ENCODE measurements around the gene COPS7A.
"Not testable (repeated sequence)": the region's sequence is repeated elsewhere in the genome, so short reads cannot be mapped to it uniquely, and the experiment has no call there.

COPS7A gene

GRCh38 chr12:6701078-6701768, 22.6 kb upstream of the COPS7A start:
- no peak for DNase-seq (ENCODE audit: low read depth in 2 of 2)

GRCh38 chr12:6703631-6704030, 20.2 kb upstream of the COPS7A start:
- DNase-seq (ENCODE audit: low read depth in 2 of 2): no peak

GRCh38 chr12:6708351-6708750, 15.5 kb upstream of the COPS7A start:
- DNase-seq (ENCODE audit: low read depth in 2 of 2): not testable (repeated sequence)

GRCh38 chr12:6708960-6709394, 14.9 kb upstream of the COPS7A start:
- DNase-seq (ENCODE audit: low read depth in 2 of 2): no peak

GRCh38 chr12:6716031-6716873, 7.6 kb upstream of the COPS7A start:
- not testable (repeated sequence) for DNase-seq (ENCODE audit: low read depth in 2 of 2)

GRCh38 chr12:6716874-6717437, 6.9 kb upstream of the COPS7A start:
- DNase-seq (ENCODE audit: low read depth in 2 of 2): no peak

GRCh38 chr12:6722863-6723262, 983 bp upstream of the COPS7A start:
- no peak for DNase-seq (ENCODE audit: low read depth in 2 of 2)

GRCh38 chr12:6724409-6724797, 557 bp downstream of the COPS7A start:
- no peak for DNase-seq (ENCODE audit: low read depth in 2 of 2)

- DNase-seq (ENCODE audit: low read depth in 2 of 2): no peak
Measured at GRCh38 chr12:6725350-6725749, 1.5 kb downstream of the COPS7A start.

- DNase-seq (ENCODE audit: low read depth in 2 of 2): no peak
Measured at GRCh38 chr12:6729186-6729585, 5.3 kb downstream of the COPS7A start.

GRCh38 chr12:6730169-6730568, 6.3 kb downstream of the COPS7A start:
- no peak for DNase-seq (ENCODE audit: low read depth in 2 of 2)

GRCh38 chr12:6734506-6735387, 10.9 kb downstream of the COPS7A start:
- DNase-seq (ENCODE audit: low read depth in 2 of 2): no peak

- no peak for DNase-seq (ENCODE audit: low read depth in 2 of 2)
Measured at GRCh38 chr12:6735448-6736191, 11.8 kb downstream of the COPS7A start.

GRCh38 chr12:6736754-6737153, 12.9 kb downstream of the COPS7A start:
- DNase-seq (ENCODE audit: low read depth in 2 of 2): no peak

- DNase-seq (ENCODE audit: low read depth in 2 of 2): not testable (repeated sequence)
Measured at GRCh38 chr12:6742080-6742479, 18.2 kb downstream of the COPS7A start.

- DNase-seq (ENCODE audit: low read depth in 2 of 2): no peak
Measured at GRCh38 chr12:6742834-6743233, 19.0 kb downstream of the COPS7A start.

- DNase-seq (ENCODE audit: low read depth in 2 of 2): not testable (repeated sequence)
Measured at GRCh38 chr12:6743300-6743699, 19.5 kb downstream of the COPS7A start.

GRCh38 chr12:6745741-6746525, 22.1 kb downstream of the COPS7A start:
- no peak for DNase-seq (ENCODE audit: low read depth in 2 of 2)

- no peak for DNase-seq (ENCODE audit: low read depth in 2 of 2)
Measured at GRCh38 chr12:6747216-6747615, 23.4 kb downstream of the COPS7A start.

GRCh38 chr12:6748761-6749160, 24.9 kb downstream of the COPS7A start:
- no peak for DNase-seq (ENCODE audit: low read depth in 2 of 2)

All from stimulated activated CD8-positive, alpha-beta memory T cell treated with anti-CD3 and anti-CD28 coated beads, Interleukin-15, amount 100 ng/mL, for 48 hours (primary cell).